ENCODE results near the gene MS4A7.

- TF ChIP-seq ARID4B (CRISPR knock-in tag; IDR thresholded peaks at IDR 0.05; ENCODE audit: borderline replicate concordance), result no peak
- TF ChIP-seq CTCF (IDR thresholded peaks at IDR 0.05), result no peak
- TF ChIP-seq JUN (CRISPR knock-in tag; IDR thresholded peaks at IDR 0.05), result no peak
- no peak for TF ChIP-seq MAX (CRISPR knock-in tag; IDR thresholded peaks at IDR 0.05)
These were observed 40.3 kb upstream of the MS4A7 start for GRCh38 chr11:60338053-60338452.
